Ovary (tissue), 9 donors: ENCODE data around the gene FURIN. TPM values are rescaled to one million over a fixed set of nuclear protein-coding genes. Genes with fewer than 3 reads are reported as not detected.
"Not testable (repeated sequence)": the region's sequence is repeated elsewhere in the genome, so short reads cannot be mapped to it uniquely, and the experiment has no call there.

Source experiments
- DNase-seq, 5 donors: peaks; one replicate each; pipeline ENCODE4 v3.0.0-alpha.2; 2019 to 2020
- H3K27ac ChIP-seq, 2 donors: fragments of 200-600 bp; one replicate each; pipeline versions ENCODE4 v1.5.1 to v1.8.0; 2019 to 2022
- H3K27me3 ChIP-seq: fragments of 200-600 bp; one replicate; pipeline ENCODE4 v1.8.0; 2022
- H3K36me3 ChIP-seq: fragments of 200-600 bp; sonication (generic); one replicate; pipeline ENCODE4 v1.5.1; 2019
- H3K4me1 ChIP-seq: one replicate; pipeline ENCODE4 v1.8.1; 2013; ENCODE audit warnings: mild to moderate bottlenecking, moderate library complexity; ENCODE audit not compliant: insufficient read depth
- H3K4me3 ChIP-seq: fragments of 200-600 bp; sonication (generic); one replicate; pipeline ENCODE4 v1.5.1; 2017
- H3K9me3 ChIP-seq, 2 donors: fragments of 200-600 bp in 1 of 2; sonication (generic) in 1 of 2; one replicate each; pipeline versions ENCODE4 v1.5.1 to v1.8.1; 2013 to 2019; ENCODE audit warnings: mild to moderate bottlenecking in 1 of 2, moderate library complexity in 1 of 2
- EP300 ChIP-seq: sonication (generic); formaldehyde crosslinking; IDR thresholded peaks from one replicate; pipeline ENCODE4 v1.6.1; 2017; ENCODE audit warnings: antibody characterized with exemption
- POLR2A ChIP-seq: fragments of 450-650 bp; IDR thresholded peaks from one replicate; pipeline ENCODE4 v1.6.1; 2017; ENCODE audit warnings: antibody characterized with exemption, mild to moderate bottlenecking, moderate library complexity
- WGBS, 3 donors: extraction: QIAGEN DNeasy Blood & Tissue Kit in 1 of 3; methylation state at CpG; one replicate each; pipeline versions ENCODE4 v1.1.5 to v1.1.7; 2013 to 2017; 5-methylcytosine and 5-hydroxymethylcytosine counted together
- intact Hi-C, 4 donors: fragments of 100-400 bp; cut with DNase I; formaldehyde crosslinking; loops; one replicate each; pipeline versions ENCODE4 v1.11.0 to v1.15.1; 2022 to 2023
- polyA plus RNA-seq, 2 donors: library from polyadenylated mRNA; stranded (reverse); fragments of 200-250 nt in 1 of 2; fragments of 350-450 nt in 1 of 2; fragmentation: Illumina TruSeq in 1 of 2; extraction: RNeasy Lipid Tissue Mini Kit (QIAGEN cat#74804) in 1 of 2; gene quantifications; one replicate each; pipeline ENCODE4 v1.2.3, GENCODE V29; 2013 to 2014
- total RNA-seq, 7 donors: library from RNA; depleted of rRNA in 2 of 7; stranded (reverse); fragments of >200 nt in 2 of 7; fragmentation: NEBNext Ultra II Directional in 3 of 7; extraction: Animal tissue kit (Norgen Biotek cat#: 25700) in 3 of 7; gene quantifications; one replicate each; pipeline versions ENCODE4 v1.1.0 to v1.2.4, GENCODE V29; 2016 to 2023
- TF ChIP-seq, protein P1 (sequence below), 3 donors: fragments of 450-650 bp in 2 of 3; fragments of 200-600 bp in 1 of 3; IDR thresholded peaks; one replicate each; pipeline versions ENCODE4 v1.5.1 to v1.8.0; 2016 to 2022; ENCODE audit warnings: antibody characterized with exemption in 3 of 3, mild to moderate bottlenecking in 1 of 3
- donor health status: DM: no; HTN: no; CAD: no; lungs with moderate emphysema.
- donor health status: DM: no; HTN: no; CAD: no.
- donor health status: Bipolar disorder and iron deficiency.
- donor health status: DM: yes; HTN: yes; CAD: no.
- donor health status: DM: no; HTN: no; CAD: no.
- donor health status: DM: yes; HTN: yes; CAD: no.

Gene FURIN
- total and polyA plus RNA-seq, 9 donors: 6.2 to 38.6 (median 33.7) TPM

DNA sequence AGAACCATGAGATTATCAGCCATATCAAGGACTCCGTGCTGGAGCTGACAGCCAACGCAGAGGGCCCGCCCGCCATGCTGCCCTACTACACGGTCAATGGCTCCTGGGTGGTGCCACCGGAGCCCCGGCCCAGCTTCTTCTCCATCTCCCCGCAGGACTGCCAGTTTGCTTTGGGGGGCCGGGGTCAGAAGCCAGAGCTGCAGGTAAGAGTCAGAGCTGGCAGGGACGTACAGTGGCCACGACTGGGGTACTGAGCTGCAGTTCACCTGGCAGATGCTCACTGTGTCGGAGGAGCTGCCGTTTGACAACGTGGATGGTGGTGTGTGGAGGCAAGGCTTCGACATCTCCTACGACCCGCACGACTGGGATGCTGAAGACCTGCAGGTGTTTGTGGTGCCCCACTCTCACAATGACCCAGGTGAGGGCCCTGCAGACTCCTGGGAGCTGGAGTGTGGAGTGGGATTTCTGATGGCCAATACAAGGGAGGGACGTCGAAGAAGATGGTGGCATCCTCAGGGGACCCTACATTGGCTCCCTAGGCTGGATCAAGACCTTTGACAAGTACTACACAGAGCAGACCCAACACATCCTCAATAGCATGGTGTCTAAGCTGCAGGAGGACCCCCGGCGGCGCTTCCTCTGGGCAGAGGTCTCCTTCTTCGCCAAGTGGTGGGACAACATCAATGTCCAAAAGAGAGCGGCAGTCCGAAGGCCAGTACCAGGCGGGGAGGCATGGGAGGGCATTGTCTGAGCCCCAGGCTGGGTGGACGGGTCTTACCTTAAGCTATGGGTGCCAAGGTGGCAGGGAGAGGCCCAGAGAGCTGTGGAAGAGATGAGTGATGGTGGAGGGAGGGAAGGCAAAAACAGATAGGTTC lies 37.2 kb downstream of the FURIN start:
- Histone ChIP-seq H3K9me3 (no peaks in the 10 kb centered on the region), H3K4me3 (no peak overlapping the region), H3K27me3 (no peaks in the 10 kb centered on the region), H3K27ac (no peak overlapping the region), H3K36me3 (no peaks in the 10 kb centered on the region), H3K4me1 (peaks cover 2% of the 10 kb centered on the region)
- TF ChIP-seq POLR2A: no peak
- no peak for TF ChIP-seq EP300
- TF ChIP-seq, protein P1, sequence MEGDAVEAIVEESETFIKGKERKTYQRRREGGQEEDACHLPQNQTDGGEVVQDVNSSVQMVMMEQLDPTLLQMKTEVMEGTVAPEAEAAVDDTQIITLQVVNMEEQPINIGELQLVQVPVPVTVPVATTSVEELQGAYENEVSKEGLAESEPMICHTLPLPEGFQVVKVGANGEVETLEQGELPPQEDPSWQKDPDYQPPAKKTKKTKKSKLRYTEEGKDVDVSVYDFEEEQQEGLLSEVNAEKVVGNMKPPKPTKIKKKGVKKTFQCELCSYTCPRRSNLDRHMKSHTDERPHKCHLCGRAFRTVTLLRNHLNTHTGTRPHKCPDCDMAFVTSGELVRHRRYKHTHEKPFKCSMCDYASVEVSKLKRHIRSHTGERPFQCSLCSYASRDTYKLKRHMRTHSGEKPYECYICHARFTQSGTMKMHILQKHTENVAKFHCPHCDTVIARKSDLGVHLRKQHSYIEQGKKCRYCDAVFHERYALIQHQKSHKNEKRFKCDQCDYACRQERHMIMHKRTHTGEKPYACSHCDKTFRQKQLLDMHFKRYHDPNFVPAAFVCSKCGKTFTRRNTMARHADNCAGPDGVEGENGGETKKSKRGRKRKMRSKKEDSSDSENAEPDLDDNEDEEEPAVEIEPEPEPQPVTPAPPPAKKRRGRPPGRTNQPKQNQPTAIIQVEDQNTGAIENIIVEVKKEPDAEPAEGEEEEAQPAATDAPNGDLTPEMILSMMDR (IDR thresholded peaks at IDR 0.05): no peak
- intact Hi-C loops: no loop called here
- DNase-seq: no peak
- WGBS, 3 donors: 94 to 95% (median 95%) methylated on average over 27 to 28 of the region's 28 CpGs

DNA sequence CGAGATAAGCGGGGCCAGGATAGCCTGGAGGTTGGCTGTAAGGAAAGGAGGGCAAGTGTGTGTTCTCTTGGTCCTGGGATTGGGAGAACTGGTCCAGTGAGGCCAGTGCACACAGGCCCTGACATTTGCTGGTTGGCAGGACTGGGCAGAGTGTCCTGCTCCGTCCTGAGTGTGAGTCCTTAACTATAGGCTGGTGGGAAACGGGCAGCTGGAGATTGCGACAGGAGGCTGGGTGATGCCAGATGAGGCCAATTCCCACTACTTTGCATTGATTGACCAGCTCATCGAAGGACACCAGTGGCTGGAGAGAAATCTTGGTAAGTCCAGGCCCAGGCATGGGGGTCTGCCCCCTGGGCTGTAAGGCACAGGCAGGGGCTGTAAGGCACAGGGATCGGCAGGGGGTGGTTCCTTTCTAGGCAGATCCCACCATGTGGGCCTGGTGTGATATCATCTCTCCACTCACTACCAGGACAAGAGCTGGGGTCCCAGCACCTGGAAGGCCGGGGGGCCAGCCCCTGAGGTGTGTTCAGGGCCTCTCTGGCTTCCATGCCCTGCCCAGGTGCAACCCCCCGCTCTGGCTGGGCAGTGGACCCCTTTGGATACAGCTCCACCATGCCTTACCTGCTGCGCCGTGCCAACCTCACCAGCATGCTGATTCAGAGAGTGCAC lies 37.9 kb downstream of the FURIN start:
- intact Hi-C loops: no loop called here
- 93 to 95% (median 94%) methylated on average over 11 of the region's 11 CpGs for WGBS, 3 donors
- Histone ChIP-seq H3K27ac (no peak overlapping the region), H3K27me3 (no peaks in the 10 kb centered on the region), H3K4me1 (peaks cover 2% of the 10 kb centered on the region), H3K4me3 (no peak overlapping the region), H3K9me3 (no peaks in the 10 kb centered on the region), H3K36me3 (no peaks in the 10 kb centered on the region)
- TF ChIP-seq, protein P1 (IDR thresholded peaks at IDR 0.05): no peak
- TF ChIP-seq EP300 (no peak), POLR2A (no peak)
- no peak for DNase-seq

DNA sequence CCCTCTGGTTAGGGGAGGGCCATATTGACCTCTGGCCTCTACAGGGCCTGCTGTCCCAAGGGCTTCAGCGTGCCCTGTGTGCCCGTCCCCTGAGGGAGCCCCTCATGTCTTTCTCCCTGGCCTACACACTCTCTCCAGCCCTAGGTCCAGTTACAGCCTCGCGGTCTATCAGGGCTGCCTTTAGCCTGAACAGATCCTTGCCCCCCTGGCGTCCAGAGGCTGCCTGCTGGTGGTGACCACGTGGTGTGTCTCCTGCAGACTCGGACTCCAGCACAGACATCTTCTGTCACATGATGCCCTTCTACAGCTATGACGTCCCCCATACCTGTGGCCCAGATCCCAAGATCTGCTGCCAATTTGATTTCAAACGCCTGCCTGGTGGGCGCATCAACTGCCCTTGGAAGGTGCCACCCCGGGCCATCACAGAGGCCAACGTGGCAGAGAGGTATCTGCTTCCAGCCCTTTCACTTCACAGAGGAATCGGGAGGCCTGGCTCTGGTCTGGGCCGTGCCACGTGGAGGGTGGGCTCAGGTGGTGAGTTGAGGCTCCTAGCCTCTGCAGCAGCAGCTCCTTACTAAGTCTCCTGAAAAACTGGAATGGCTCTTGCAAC lies 38.8 kb downstream of the FURIN start:
- H3K4me3 ChIP-seq: no peak overlapping the region
- no peak overlapping the region for H3K27ac ChIP-seq
- intact Hi-C loops: no loop called here
- WGBS, 3 donors: 75 to 84% (median 82%) methylated on average over 15 of the region's 15 CpGs
- H3K9me3 ChIP-seq: no peaks in the 10 kb centered on the region
- TF ChIP-seq POLR2A (no peak), EP300 (no peak)
- TF ChIP-seq, protein P1 (IDR thresholded peaks at IDR 0.05): no peak
- H3K36me3 ChIP-seq: no peaks in the 10 kb centered on the region
- no peaks in the 10 kb centered on the region for H3K27me3 ChIP-seq
- H3K4me1 ChIP-seq: no peaks in the 10 kb centered on the region
- no peak for DNase-seq

GRCh38 chr15:90907838-90908507 lies 39.6 kb downstream of the FURIN start:
- Histone ChIP-seq H3K9me3 (no peaks in the 10 kb centered on the region), H3K27ac (no peak overlapping the region), H3K36me3 (no peaks in the 10 kb centered on the region), H3K4me3 (no peak overlapping the region), H3K4me1 (no peaks in the 10 kb centered on the region), H3K27me3 (no peaks in the 10 kb centered on the region)
- no peak for DNase-seq
- no peak for TF ChIP-seq POLR2A
- TF ChIP-seq, protein P1 (IDR thresholded peaks at IDR 0.05): no peak
- TF ChIP-seq EP300: no peak
- 82 to 86% (median 84%) methylated on average over 9 of the region's 9 CpGs for WGBS, 3 donors
- intact Hi-C loops: no loop called here

DNA sequence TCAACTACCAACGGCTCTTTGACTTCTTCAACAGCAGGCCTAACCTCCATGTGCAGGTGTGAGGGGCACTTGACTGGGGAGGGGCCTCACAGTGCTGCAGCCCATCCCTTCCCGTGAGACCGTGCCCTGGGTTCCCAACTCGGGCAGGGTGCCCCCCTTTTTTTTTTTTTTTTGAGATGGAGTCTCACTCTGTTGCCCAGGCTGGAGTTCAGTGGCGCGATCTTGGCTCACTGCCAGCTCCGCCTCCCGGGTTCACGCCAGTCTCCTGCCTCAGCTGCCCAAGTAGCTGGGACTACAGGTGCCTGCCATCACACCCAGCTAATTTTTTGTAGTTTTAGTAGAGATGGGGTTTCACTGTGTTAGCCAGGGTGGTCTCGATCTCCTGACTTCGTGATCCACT lies 41.1 kb downstream of the FURIN start:
- DNase-seq, H3K9me3 ChIP-seq, H3K27ac ChIP-seq, intact Hi-C loops, H3K27me3 ChIP-seq, H3K4me1 ChIP-seq, H3K4me3 ChIP-seq, H3K36me3 ChIP-seq: not testable (repeated sequence)
- WGBS, 3 donors: 76 to 79% (median 77%) methylated on average over 11 of the region's 11 CpGs
